GM12892 (cell line): Measurements from ENCODE around the gene NKAPL.

ENCODE experiments used
- POLR2A ChIP-seq: IDR thresholded peaks from 2 replicates; pipeline ENCODE4 v1.6.1; 2011; ENCODE audit warnings: low read depth, low read length, control low read depth
- POLR2AphosphoS5 ChIP-seq: IDR thresholded peaks from 2 replicates; pipeline ENCODE4 v1.6.1; 2011; ENCODE audit warnings: low read depth, low read length, control low read depth
- TAF1 ChIP-seq: IDR thresholded peaks from 2 replicates; pipeline ENCODE4 v1.6.1; 2011; ENCODE audit warnings: low read depth, mild to moderate bottlenecking, control low read depth, low read length, borderline replicate concordance

- TF ChIP-seq TAF1: no peak
- TF ChIP-seq POLR2A: no peak
- TF ChIP-seq POLR2AphosphoS5: no peak
Measured at GRCh38 chr6:28217890-28218289, 41.2 kb upstream of the NKAPL start.
